HG02678 (cell line): ENCODE results near the gene SMIM29.

ENCODE experiments used
- ATAC-seq: cut with Tn5 transposase; IDR thresholded peaks from one replicate; pipeline ENCODE4 v1.9.1; 2021; ENCODE audit warnings: mild to moderate bottlenecking, moderate library complexity; ENCODE audit not compliant: unreplicated experiment

The SMIM29 gene

GRCh38 chr6:34248727-34249468, at the start of gene SMIM29:
TSS of gene SMIM29 (minus strand) at chr6:34249006. CDS start at chr6:34247791, 1,215 bp downstream.
- ATAC-seq, result peak; percentile 83

- ATAC-seq, result peak; percentile 93
Observed at GRCh38 chr6:34295721-34296120, 46.9 kb upstream of the SMIM29 start.

- ATAC-seq, result no peak
Observed at GRCh38 chr6:34292954-34293353, 44.1 kb upstream of the SMIM29 start.

- no peak for ATAC-seq
Observed at GRCh38 chr6:34289137-34289536, 40.3 kb upstream of the SMIM29 start.

- ATAC-seq, result no peak
Observed at GRCh38 chr6:34288581-34288980, 39.8 kb upstream of the SMIM29 start.

GRCh38 chr6:34285448-34286164, 36.8 kb upstream of the SMIM29 start:
- no peak for ATAC-seq

- no peak for ATAC-seq
Observed at GRCh38 chr6:34284563-34285447, 36.0 kb upstream of the SMIM29 start.

- ATAC-seq, result no peak
Observed at GRCh38 chr6:34281702-34282334, 33.0 kb upstream of the SMIM29 start.

GRCh38 chr6:34280216-34280615, 31.4 kb upstream of the SMIM29 start:
- no peak for ATAC-seq

- no peak for ATAC-seq
Observed at GRCh38 chr6:34278833-34279232, 30.0 kb upstream of the SMIM29 start.

- ATAC-seq, result no peak
Observed at GRCh38 chr6:34277763-34278112, 28.9 kb upstream of the SMIM29 start.

- ATAC-seq, result no peak
Observed at GRCh38 chr6:34276881-34277762, 28.3 kb upstream of the SMIM29 start.

- ATAC-seq, result no peak
Observed at GRCh38 chr6:34276191-34276590, 27.4 kb upstream of the SMIM29 start.

- no peak for ATAC-seq
Observed at GRCh38 chr6:34275128-34275804, 26.5 kb upstream of the SMIM29 start.

- ATAC-seq, result no peak
Observed at GRCh38 chr6:34274129-34274528, 25.3 kb upstream of the SMIM29 start.

- no peak for ATAC-seq
Observed at GRCh38 chr6:34273242-34273805, 24.5 kb upstream of the SMIM29 start.

GRCh38 chr6:34272013-34272926, 23.5 kb upstream of the SMIM29 start:
- ATAC-seq, result no peak
